ENCODE data around the gene TUBA1C. TPM values are rescaled to one million over a fixed set of nuclear protein-coding genes. Genes with fewer than 3 reads are reported as not detected.
A peak's percentile ranks its signal among the peaks of the same experiment; 100 is the strongest.

Gene TUBA1C
- total and polyA plus RNA-seq, 9 of the 15 experiments (the other 6 are each of a cell fraction or from before 2014, with no cell fraction given): 755 to 3,012 (median 914) TPM

DNA sequence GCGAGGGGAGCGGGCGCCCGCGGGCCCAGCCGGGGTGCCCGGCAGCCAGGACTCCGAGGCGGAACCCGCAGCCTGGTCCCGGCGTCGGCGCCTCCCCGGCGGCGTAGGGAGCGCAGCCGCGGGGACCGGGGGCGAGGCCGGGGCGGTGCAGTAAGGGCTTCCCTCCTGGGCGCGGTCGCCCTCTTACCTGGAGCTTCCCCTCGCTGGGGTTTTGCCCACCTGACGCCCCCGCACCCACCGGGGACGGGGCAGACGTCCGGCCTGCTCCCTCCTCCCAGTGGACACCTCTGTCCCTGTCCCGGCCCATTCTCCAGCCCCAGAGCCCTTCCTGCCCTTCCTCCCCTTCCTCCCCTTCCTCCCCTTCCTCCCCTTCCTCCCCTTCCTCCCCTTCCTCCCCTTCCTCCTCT lies 413 bp upstream of the TUBA1C start (continued):
- TF ChIP-seq, protein P1, sequence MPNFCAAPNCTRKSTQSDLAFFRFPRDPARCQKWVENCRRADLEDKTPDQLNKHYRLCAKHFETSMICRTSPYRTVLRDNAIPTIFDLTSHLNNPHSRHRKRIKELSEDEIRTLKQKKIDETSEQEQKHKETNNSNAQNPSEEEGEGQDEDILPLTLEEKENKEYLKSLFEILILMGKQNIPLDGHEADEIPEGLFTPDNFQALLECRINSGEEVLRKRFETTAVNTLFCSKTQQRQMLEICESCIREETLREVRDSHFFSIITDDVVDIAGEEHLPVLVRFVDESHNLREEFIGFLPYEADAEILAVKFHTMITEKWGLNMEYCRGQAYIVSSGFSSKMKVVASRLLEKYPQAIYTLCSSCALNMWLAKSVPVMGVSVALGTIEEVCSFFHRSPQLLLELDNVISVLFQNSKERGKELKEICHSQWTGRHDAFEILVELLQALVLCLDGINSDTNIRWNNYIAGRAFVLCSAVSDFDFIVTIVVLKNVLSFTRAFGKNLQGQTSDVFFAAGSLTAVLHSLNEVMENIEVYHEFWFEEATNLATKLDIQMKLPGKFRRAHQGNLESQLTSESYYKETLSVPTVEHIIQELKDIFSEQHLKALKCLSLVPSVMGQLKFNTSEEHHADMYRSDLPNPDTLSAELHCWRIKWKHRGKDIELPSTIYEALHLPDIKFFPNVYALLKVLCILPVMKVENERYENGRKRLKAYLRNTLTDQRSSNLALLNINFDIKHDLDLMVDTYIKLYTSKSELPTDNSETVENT (CRISPR knock-in tag; IDR thresholded peaks at IDR 0.05): peak; percentile 83
- TF ChIP-seq, protein P2, sequence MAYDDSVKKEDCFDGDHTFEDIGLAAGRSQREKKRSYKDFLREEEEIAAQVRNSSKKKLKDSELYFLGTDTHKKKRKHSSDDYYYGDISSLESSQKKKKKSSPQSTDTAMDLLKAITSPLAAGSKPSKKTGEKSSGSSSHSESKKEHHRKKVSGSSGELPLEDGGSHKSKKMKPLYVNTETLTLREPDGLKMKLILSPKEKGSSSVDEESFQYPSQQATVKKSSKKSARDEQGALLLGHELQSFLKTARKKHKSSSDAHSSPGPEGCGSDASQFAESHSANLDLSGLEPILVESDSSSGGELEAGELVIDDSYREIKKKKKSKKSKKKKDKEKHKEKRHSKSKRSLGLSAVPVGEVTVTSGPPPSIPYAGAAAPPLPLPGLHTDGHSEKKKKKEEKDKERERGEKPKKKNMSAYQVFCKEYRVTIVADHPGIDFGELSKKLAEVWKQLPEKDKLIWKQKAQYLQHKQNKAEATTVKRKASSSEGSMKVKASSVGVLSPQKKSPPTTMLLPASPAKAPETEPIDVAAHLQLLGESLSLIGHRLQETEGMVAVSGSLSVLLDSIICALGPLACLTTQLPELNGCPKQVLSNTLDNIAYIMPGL (CRISPR knock-in tag; IDR thresholded peaks at IDR 0.05): no peak
- TF ChIP-seq KLF6 (CRISPR knock-in tag; IDR thresholded peaks at IDR 0.05; ENCODE audit: borderline replicate concordance) (peak; percentile 54; the same call in 1 of the 2 replicates), XRCC4 (IDR thresholded peaks at IDR 0.05; ENCODE audit: extremely low read depth, insufficient read depth, insufficient read length) (no peak), ELF4 (CRISPR knock-in tag; IDR thresholded peaks at IDR 0.05) (peak; percentile 92), ARID1B (IDR thresholded peaks at IDR 0.05) (0 out of 2 replicates have a peak, but pooled peaks have one; percentile 36), NR1H2 (CRISPR knock-in tag; IDR thresholded peaks at IDR 0.05) (0 out of 2 replicates have a peak, but pooled peaks have one; percentile 2), NUFIP1 (IDR thresholded peaks at IDR 0.05; ENCODE audit: partially characterized antibody) (no peak), TOE1 (IDR thresholded peaks at IDR 0.05; ENCODE audit: borderline replicate concordance) (no peak; the same call in 1 of the 2 replicates), TOE1 (CRISPR knock-in tag; IDR thresholded peaks at IDR 0.05; ENCODE audit: borderline replicate concordance, low read depth) (0 out of 2 replicates have a peak, but pooled peaks have one; percentile 1), PRMT5 (CRISPR knock-in tag; IDR thresholded peaks at IDR 0.05) (no peak), C11orf30 (IDR thresholded peaks at IDR 0.05; ENCODE audit: low read depth) (no peak), ZSCAN32 (CRISPR knock-in tag; IDR thresholded peaks at IDR 0.05) (peak; percentile 62; the same call in 1 of the 2 replicates), TSC22D4 (tag; IDR thresholded peaks at IDR 0.05) (no peak), CHD1 (IDR thresholded peaks at IDR 0.05; ENCODE audit: low read length) (peak; percentile 97), FOXP1 (CRISPR knock-in tag; IDR thresholded peaks at IDR 0.05) (0 out of 2 replicates have a peak, but pooled peaks have one; percentile 21), EP400 (IDR thresholded peaks at IDR 0.05) (peak; percentile 87), MYBL2 (IDR thresholded peaks at IDR 0.05; ENCODE audit: low read depth) (peak; percentile 99; the same call in 1 of the 2 replicates), MYBL2 (CRISPR knock-in tag; IDR thresholded peaks at IDR 0.05; ENCODE audit: borderline replicate concordance) (0 out of 2 replicates have a peak, but pooled peaks have one; percentile 92), MAFF (IDR thresholded peaks at IDR 0.05; ENCODE audit: low read length) (no peak)
- TF ChIP-seq, protein P3, sequence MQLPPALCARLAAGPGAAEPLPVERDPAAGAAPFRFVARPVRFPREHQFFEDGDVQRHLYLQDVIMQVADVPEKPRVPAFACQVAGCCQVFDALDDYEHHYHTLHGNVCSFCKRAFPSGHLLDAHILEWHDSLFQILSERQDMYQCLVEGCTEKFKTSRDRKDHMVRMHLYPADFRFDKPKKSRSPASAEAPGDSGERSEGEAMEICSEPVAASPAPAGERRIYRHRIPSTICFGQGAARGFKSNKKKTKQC (CRISPR knock-in tag; IDR thresholded peaks at IDR 0.05): no peak
- TF ChIP-seq, protein P4, sequence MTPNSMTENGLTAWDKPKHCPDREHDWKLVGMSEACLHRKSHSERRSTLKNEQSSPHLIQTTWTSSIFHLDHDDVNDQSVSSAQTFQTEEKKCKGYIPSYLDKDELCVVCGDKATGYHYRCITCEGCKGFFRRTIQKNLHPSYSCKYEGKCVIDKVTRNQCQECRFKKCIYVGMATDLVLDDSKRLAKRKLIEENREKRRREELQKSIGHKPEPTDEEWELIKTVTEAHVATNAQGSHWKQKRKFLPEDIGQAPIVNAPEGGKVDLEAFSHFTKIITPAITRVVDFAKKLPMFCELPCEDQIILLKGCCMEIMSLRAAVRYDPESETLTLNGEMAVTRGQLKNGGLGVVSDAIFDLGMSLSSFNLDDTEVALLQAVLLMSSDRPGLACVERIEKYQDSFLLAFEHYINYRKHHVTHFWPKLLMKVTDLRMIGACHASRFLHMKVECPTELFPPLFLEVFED (CRISPR knock-in tag; conservative IDR thresholded peaks at IDR 0.05): peak; percentile 59; the same call in 1 of the 2 replicates
- TF ChIP-seq, protein P5, sequence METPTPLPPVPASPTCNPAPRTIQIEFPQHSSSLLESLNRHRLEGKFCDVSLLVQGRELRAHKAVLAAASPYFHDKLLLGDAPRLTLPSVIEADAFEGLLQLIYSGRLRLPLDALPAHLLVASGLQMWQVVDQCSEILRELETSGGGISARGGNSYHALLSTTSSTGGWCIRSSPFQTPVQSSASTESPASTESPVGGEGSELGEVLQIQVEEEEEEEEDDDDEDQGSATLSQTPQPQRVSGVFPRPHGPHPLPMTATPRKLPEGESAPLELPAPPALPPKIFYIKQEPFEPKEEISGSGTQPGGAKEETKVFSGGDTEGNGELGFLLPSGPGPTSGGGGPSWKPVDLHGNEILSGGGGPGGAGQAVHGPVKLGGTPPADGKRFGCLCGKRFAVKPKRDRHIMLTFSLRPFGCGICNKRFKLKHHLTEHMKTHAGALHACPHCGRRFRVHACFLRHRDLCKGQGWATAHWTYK (CRISPR knock-in tag; IDR thresholded peaks at IDR 0.05): peak; percentile 79; the same call in 1 of the 2 replicates

All from K562 (cell line).